ENCODE data around the gene ACY1.
"Not testable (repeated sequence)": the region's sequence is repeated elsewhere in the genome, so short reads cannot be mapped to it uniquely, and the experiment has no call there.

Gene ACY1

DNA sequence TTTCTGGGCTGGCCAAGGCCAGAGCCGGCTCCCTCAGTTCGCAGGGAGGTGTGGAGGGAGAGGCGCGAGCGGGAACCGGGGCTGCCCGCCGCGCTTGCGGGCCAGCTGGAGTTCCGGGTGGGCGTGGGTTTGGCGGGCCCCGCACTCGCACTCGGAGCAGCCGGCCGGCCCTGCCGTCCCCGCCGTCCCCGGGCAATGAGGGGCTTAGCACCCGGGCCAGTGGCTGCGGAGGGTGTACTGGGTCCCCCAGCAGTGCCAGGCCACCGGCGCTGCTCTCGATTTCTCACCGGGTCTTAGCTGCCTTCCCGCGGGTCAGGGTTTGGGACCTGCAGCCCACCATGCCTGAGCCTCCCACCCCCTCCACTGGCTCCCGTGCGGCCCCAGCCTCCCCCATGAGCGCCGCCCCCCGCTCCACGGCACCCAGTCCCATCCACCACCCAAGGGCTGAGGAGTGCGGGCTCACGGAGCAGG lies 7.2 kb downstream of the ACY1 start:
- Histone ChIP-seq H3K4me1 (ENCODE audit: insufficient read depth, low read length) (peaks cover 15% of the 10 kb centered on the region; the same call in 1 of the 2 replicates), H3K36me3 (ENCODE audit: insufficient read depth, low read length) (peaks cover 39% of the 10 kb centered on the region)
- H3K4me3 ChIP-seq (ENCODE audit: low read length); H3K27me3 ChIP-seq (ENCODE audit: insufficient read depth, low read length); H3K9ac ChIP-seq (ENCODE audit: low read depth, low read length); H3K27ac ChIP-seq (ENCODE audit: low read depth, low read length); H3K9me3 ChIP-seq (ENCODE audit: insufficient read depth, low read depth, low read length): not testable (repeated sequence)
- 94% methylated on average over 38 of the region's 38 CpGs for WGBS

DNA sequence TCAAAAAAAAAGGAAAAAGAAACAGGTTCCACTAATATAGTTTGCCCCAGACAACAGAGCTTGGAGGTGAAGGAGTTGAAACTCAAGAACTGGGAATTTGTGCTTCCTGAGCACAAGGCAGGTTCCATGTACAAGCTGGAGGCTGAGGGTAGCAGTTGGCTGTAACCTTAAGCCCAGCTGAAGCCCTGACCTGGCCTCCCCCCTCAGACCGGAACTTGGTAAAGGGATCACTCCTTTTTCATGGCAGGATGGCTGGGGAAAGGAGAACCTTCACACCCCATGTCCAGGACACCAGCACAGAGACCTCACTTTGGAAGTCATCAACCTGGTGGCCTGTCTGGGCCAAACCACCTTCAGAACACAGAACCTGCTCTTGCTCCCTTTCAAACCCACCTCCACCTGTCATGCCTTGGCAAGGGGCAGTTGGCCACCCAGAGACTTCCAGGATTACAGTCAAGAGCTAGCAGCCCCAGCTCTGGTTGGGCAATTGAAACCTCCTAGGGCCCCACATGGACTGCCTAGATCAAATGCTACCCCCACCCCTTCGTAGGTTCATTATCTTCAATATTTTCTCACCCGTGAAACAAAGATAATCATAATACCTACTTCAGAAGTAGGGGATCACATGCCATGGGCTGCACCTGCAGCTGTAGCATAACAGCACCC lies 8.8 kb downstream of the ACY1 start:
- no peak overlapping the region for H3K4me3 ChIP-seq (ENCODE audit: low read length)
- H3K9me3 ChIP-seq (ENCODE audit: insufficient read depth, low read depth, low read length), result no peaks in the 10 kb centered on the region
- peaks cover 15% of the 10 kb centered on the region; the same call in 1 of the 2 replicates for H3K4me1 ChIP-seq (ENCODE audit: insufficient read depth, low read length)
- H3K27me3 ChIP-seq (ENCODE audit: insufficient read depth, low read length), result no peaks in the 10 kb centered on the region
- WGBS, result 92% methylated on average over 3 of the region's 3 CpGs
- peak overlapping the region; percentile 24; the same call in 1 of the 2 replicates for H3K27ac ChIP-seq (ENCODE audit: low read depth, low read length)
- no peak overlapping the region for H3K9ac ChIP-seq (ENCODE audit: low read depth, low read length)
- H3K36me3 ChIP-seq (ENCODE audit: insufficient read depth, low read length), result peaks cover 39% of the 10 kb centered on the region

DNA sequence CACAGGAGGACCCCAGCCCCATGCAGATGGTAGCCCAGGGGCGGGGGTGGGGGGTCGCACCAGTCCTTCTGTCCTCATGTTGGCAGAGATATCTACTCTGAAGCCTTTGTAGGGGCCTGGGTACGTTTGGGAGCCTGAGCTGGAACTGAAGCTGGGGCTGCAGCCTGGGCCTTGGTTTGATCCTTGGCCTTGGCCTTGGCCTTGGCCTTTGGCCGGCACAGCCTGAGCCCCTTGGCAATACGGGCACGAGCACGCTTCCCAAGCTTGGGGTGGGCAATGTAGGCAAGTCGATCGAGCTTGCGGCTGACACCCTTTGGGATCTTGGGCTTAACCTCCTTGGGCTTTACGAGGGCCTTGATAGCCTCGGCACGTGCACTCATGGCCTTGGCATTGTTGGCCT lies 10.3 kb downstream of the ACY1 start:
- not testable (repeated sequence) for H3K9me3 ChIP-seq (ENCODE audit: insufficient read depth, low read depth, low read length); H3K27me3 ChIP-seq (ENCODE audit: insufficient read depth, low read length); H3K9ac ChIP-seq (ENCODE audit: low read depth, low read length); H3K4me3 ChIP-seq (ENCODE audit: low read length); H3K27ac ChIP-seq (ENCODE audit: low read depth, low read length)
- peaks cover 39% of the 10 kb centered on the region for H3K36me3 ChIP-seq (ENCODE audit: insufficient read depth, low read length)
- 88% methylated on average over 7 of the region's 13 CpGs for WGBS
- H3K4me1 ChIP-seq (ENCODE audit: insufficient read depth, low read length), result peaks cover 17% of the 10 kb centered on the region; the same call in 1 of the 2 replicates

DNA sequence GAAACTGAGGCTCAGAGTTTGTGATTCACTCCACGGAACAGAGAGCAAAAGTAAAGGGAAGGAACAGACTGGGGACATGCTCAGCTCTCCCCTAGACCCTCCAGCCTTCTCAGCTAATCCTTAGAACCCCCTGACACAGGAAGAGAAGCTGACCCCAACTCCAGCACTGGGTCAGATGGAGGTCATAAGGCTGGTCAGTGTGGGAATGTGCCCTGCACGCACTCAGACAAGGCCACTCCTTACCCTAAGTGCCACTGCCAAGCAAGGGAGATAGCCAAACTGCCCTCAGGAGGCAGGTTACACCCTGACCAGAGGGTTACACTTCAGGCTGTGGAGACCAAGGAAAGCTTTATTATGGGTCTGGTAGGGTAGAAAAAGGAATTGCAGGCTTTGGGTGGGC lies 11.2 kb downstream of the ACY1 start:
- no peaks in the 10 kb centered on the region for H3K9me3 ChIP-seq (ENCODE audit: insufficient read depth, low read depth, low read length)
- H3K4me3 ChIP-seq (ENCODE audit: low read length), result peak overlapping the region; percentile 84
- peaks cover 17% of the 10 kb centered on the region; the same call in 1 of the 2 replicates for H3K4me1 ChIP-seq (ENCODE audit: insufficient read depth, low read length)
- peak overlapping the region; percentile 86 for H3K27ac ChIP-seq (ENCODE audit: low read depth, low read length)
- WGBS, result 88% methylated on average over 2 of the region's 2 CpGs
- H3K36me3 ChIP-seq (ENCODE audit: insufficient read depth, low read length), result peaks cover 39% of the 10 kb centered on the region
- peak overlapping the region; percentile 98 for H3K9ac ChIP-seq (ENCODE audit: low read depth, low read length)
- H3K27me3 ChIP-seq (ENCODE audit: insufficient read depth, low read length), result no peaks in the 10 kb centered on the region

DNA sequence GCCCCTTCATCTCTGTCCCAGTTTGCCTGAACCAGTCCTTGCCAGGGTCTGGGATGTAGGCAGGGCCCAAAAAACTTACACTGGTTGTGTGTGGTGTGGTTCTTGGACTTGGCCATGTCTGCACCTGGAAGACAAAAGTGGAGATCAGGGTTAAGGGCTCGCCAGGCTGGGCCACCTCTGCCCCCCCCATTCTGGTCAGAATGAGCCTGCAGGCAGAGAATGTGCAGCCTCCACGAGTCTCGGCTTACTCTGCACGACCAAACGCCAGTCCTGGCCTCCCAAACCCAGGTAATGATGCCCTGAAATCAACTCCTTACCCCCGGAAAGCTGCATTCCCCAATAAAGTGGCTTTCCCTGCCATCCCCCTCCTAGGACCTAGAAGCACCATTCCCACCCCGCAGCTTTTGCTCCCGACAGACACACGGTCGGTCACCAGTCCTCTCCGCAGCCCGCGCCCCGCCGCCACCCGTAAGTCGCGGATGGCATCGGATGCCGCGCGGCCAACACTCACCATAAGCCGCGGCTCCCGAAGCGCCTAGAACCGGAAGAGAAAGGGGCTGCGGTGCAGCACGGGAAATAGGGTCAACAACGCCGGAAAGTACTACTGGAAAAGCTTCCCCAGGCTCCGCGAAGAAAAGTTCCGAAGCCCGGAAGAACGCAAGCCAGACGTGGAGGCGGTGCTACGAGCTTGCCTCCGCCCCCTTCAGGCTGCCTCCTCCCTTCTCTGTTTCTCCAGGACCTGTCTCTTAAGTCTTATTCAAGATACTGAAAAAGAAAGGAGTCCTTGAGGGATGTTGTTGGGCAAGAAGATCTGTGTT lies 12.2 kb downstream of the ACY1 start, which contains the start of gene RPL29:
Gene RPL29, minus strand, starts transcription at position 550 of the 818 bp plus-strand sequence. Its CDS starts 434 bp downstream, at position 116.
- peak within 1 kb of the TSS; percentile 98 for H3K9ac ChIP-seq (ENCODE audit: low read depth, low read length)
- peak within 1 kb of the TSS; percentile 86 for H3K27ac ChIP-seq (ENCODE audit: low read depth, low read length)
- H3K4me3 ChIP-seq (ENCODE audit: low read length), result peak within 1 kb of the TSS; percentile 84
- H3K4me1 ChIP-seq (ENCODE audit: insufficient read depth, low read length), result peaks cover 17% of the 10 kb centered on the region; the same call in 1 of the 2 replicates
- no peaks in the 10 kb centered on the region for H3K27me3 ChIP-seq (ENCODE audit: insufficient read depth, low read length)
- WGBS, result under 1% methylated on average over 40 of the region's 40 CpGs
- peaks cover 39% of the 10 kb centered on the region for H3K36me3 ChIP-seq (ENCODE audit: insufficient read depth, low read length)
- no peaks in the 10 kb centered on the region for H3K9me3 ChIP-seq (ENCODE audit: insufficient read depth, low read depth, low read length)

DNA sequence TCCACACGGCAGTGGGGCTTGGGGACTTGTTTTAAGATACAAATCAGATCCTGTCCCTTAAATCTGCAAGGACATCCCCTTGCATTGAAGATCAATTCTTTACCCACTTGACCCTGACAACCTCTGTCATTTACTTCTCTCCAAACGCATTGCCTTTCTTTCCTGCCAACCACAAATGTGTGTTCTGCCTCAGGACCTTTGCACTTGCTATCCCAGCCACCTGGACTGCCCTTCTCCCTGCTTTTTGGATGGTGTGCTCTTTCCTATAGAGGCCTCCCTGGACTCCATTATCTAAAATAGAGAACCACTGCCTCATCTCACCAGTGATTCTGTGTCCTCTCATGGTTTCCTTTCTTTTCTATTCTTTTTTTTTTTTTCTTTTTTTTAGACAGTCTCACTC lies 13.8 kb downstream of the ACY1 start:
- WGBS, result 91% methylated on average over 2 of the region's 2 CpGs
- H3K9me3 ChIP-seq (ENCODE audit: insufficient read depth, low read depth, low read length), result no peaks in the 10 kb centered on the region
- H3K4me3 ChIP-seq (ENCODE audit: low read length), result no peak overlapping the region
- no peak overlapping the region for H3K27ac ChIP-seq (ENCODE audit: low read depth, low read length)
- peaks cover 19% of the 10 kb centered on the region; the same call in 1 of the 2 replicates for H3K4me1 ChIP-seq (ENCODE audit: insufficient read depth, low read length)
- no peak overlapping the region for H3K9ac ChIP-seq (ENCODE audit: low read depth, low read length)
- H3K27me3 ChIP-seq (ENCODE audit: insufficient read depth, low read length), result no peaks in the 10 kb centered on the region
- H3K36me3 ChIP-seq (ENCODE audit: insufficient read depth, low read length), result peaks cover 29% of the 10 kb centered on the region

DNA sequence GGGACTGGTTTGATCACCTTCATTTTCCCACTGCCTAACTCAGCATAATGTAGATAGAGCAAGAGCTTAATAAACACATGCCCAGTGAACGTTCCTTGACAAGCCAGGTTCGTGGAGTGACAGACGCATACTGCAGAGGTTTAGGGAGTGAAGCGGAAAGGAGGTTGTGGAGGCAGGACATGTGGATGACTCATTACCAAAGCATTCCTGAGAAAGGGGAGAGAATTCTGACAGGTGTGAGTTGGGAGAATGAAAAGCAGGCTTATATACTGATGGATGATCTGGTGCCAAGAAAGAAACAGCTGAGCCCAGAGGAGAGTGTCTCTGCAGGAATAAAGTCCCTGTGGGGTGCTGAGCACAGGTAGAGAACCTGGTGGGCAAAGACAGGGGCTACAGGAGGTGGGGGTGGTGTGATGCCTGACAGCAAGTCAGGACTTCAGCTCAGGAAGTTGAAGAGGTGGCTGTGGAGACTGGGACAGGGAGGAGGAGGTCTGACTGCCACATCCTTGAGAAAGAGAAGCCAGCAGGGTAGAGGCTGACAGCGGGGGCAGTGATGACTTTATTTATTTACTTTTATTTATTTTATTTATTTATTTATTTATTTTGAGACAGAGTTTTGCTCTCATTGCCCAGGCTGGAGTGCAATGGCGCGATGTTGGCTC lies 14.7 kb downstream of the ACY1 start:
- Histone ChIP-seq H3K27me3 (ENCODE audit: insufficient read depth, low read length) (no peaks in the 10 kb centered on the region), H3K4me1 (ENCODE audit: insufficient read depth, low read length) (peaks cover 23% of the 10 kb centered on the region; the same call in 1 of the 2 replicates), H3K36me3 (ENCODE audit: insufficient read depth, low read length) (peaks cover 21% of the 10 kb centered on the region), H3K9ac (ENCODE audit: low read depth, low read length) (no peak overlapping the region), H3K4me3 (ENCODE audit: low read length) (no peak overlapping the region), H3K27ac (ENCODE audit: low read depth, low read length) (no peak overlapping the region), H3K9me3 (ENCODE audit: insufficient read depth, low read depth, low read length) (no peaks in the 10 kb centered on the region)
- WGBS, result 46% methylated on average over 6 of the region's 7 CpGs

DNA sequence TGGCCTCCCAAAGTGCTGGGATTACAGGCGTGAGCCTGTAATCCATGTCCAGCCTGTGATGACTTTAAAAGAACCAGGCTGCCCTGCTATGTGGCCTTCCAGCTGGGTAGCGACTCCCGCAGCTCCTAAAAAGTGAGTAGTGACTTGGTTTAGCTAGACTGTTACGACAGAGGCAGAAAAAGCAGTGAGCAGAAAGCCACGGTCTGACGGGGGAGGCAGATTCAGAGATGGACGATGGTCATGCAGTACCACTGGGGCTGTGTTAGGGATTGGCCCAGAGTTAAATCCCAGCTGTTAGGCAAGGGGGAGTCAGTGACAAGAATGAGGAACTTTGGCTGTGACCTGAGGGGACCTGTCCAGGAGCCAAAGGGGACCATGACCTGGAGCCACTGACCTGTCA lies 15.4 kb downstream of the ACY1 start:
- Histone ChIP-seq H3K36me3 (ENCODE audit: insufficient read depth, low read length) (peaks cover 15% of the 10 kb centered on the region), H3K4me3 (ENCODE audit: low read length) (no peak overlapping the region), H3K27ac (ENCODE audit: low read depth, low read length) (no peak overlapping the region), H3K27me3 (ENCODE audit: insufficient read depth, low read length) (no peaks in the 10 kb centered on the region), H3K9ac (ENCODE audit: low read depth, low read length) (no peak overlapping the region), H3K9me3 (ENCODE audit: insufficient read depth, low read depth, low read length) (no peaks in the 10 kb centered on the region), H3K4me1 (ENCODE audit: insufficient read depth, low read length) (peaks cover 23% of the 10 kb centered on the region; the same call in 1 of the 2 replicates)
- 89% methylated on average over 7 of the region's 7 CpGs for WGBS

DNA sequence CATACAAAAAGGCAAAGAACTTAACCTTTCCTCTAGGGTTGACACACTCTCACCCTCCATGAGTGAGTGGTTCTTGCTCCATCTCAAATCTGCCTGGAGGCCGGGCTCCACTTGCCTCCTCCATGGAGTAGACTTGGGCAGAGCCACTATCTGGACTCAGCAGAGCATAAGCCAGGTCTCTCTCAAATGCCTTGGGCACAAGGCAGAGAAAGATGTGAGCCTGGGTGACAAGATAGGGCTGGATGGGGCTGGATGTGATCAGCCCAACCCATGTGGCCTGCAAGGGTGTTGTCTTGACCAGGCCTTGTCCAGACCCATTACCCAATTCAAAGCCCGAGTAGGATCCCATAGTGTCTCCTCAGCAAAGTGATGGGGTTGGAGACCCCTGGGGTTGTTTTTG lies 16.5 kb downstream of the ACY1 start:
- H3K27ac ChIP-seq (ENCODE audit: low read depth, low read length), result no peak overlapping the region
- peaks cover 19% of the 10 kb centered on the region; the same call in 1 of the 2 replicates for H3K4me1 ChIP-seq (ENCODE audit: insufficient read depth, low read length)
- H3K27me3 ChIP-seq (ENCODE audit: insufficient read depth, low read length), result no peaks in the 10 kb centered on the region
- H3K36me3 ChIP-seq (ENCODE audit: insufficient read depth, low read length), result peaks cover 4% of the 10 kb centered on the region
- H3K9me3 ChIP-seq (ENCODE audit: insufficient read depth, low read depth, low read length), result no peaks in the 10 kb centered on the region
- no peak overlapping the region for H3K4me3 ChIP-seq (ENCODE audit: low read length)
- 89% methylated on average over 2 of the region's 2 CpGs for WGBS
- H3K9ac ChIP-seq (ENCODE audit: low read depth, low read length), result no peak overlapping the region

DNA sequence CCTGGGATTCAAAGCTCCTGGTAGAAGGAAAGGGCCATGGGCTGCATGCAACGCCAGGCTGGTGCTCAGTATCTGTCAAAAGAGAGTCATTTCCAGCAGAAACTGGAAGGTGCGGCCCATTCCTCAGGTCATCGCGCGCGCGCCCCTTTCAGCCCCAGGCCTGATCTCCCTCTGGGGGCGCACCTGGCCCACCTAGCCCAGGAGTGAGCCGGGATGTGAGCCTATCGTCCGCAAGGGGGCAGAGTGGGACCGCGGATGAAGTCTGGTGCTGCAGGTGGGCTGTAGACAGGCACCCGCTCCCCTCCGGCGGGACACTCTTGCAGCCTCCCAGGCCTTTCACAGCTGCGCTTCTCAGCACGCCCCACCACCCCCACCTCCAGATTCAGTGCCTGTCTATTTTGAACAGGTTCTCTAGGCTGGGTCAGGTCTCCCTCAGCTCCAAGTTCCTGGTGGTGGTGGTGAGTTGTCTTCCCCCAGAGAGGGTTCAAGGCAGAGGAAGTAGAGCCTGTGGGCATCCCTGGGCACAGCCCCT lies 18.2 kb downstream of the ACY1 start:
- H3K36me3 ChIP-seq (ENCODE audit: insufficient read depth, low read length), result no peaks in the 10 kb centered on the region
- H3K9me3 ChIP-seq (ENCODE audit: insufficient read depth, low read depth, low read length), result no peaks in the 10 kb centered on the region
- H3K27me3 ChIP-seq (ENCODE audit: insufficient read depth, low read length), result no peaks in the 10 kb centered on the region
- no peak overlapping the region for H3K4me3 ChIP-seq (ENCODE audit: low read length)
- 3% methylated on average over 18 of the region's 18 CpGs for WGBS
- H3K4me1 ChIP-seq (ENCODE audit: insufficient read depth, low read length), result peaks cover 30% of the 10 kb centered on the region
- no peak overlapping the region for H3K27ac ChIP-seq (ENCODE audit: low read depth, low read length)
- no peak overlapping the region for H3K9ac ChIP-seq (ENCODE audit: low read depth, low read length)
